GM23248 (cell line): ENCODE results near the gene DLEU7. TPM values are rescaled to one million over a fixed set of nuclear protein-coding genes. Genes with fewer than 3 reads are reported as not detected.

Experiments used
- DNase-seq: peaks from one replicate; pipeline ENCODE4 v3.0.0-alpha.2; 2015
- H2AFZ ChIP-seq: fragments of 200-600 bp; sonication (generic); 2 replicates; pipeline ENCODE4 v1.6.1; 2016; ENCODE audit warnings: antibody characterized with exemption
- H3F3A ChIP-seq: fragments of 200-600 bp; sonication (generic); 2 replicates; pipeline ENCODE4 v1.6.1; 2016; ENCODE audit warnings: mild to moderate bottlenecking, antibody characterized with exemption, mixed run types; ENCODE audit not compliant: insufficient read depth
- H3K27ac ChIP-seq: fragments of 200-600 bp; sonication (generic); 2 replicates; pipeline ENCODE4 v1.5.1; 2016; ENCODE audit warnings: mild to moderate bottlenecking
- H3K27me3 ChIP-seq: fragments of 200-600 bp; sonication (generic); replicated peaks from 2 replicates; pipeline ENCODE4 v1.6.1; 2016; ENCODE audit warnings: mild to moderate bottlenecking; ENCODE audit not compliant: insufficient read depth
- H3K36me3 ChIP-seq: fragments of 200-600 bp; sonication (generic); 2 replicates; pipeline ENCODE4 v1.6.1; 2016; ENCODE audit warnings: low read depth, mild to moderate bottlenecking
- H3K4me1 ChIP-seq: fragments of 200-600 bp; sonication (generic); 2 replicates; pipeline ENCODE4 v1.6.1; 2016; ENCODE audit warnings: mild to moderate bottlenecking; ENCODE audit not compliant: insufficient read depth
- H3K4me2 ChIP-seq: fragments of 200-600 bp; sonication (generic); one replicate; pipeline ENCODE4 v1.6.1; 2016; ENCODE audit warnings: mild to moderate bottlenecking; ENCODE audit not compliant: unreplicated experiment
- H3K4me3 ChIP-seq: fragments of 200-600 bp; sonication (generic); 2 replicates; pipeline ENCODE4 v1.5.1; 2016; ENCODE audit warnings: mild to moderate bottlenecking
- H3K79me2 ChIP-seq: fragments of 200-600 bp; sonication (generic); 2 replicates; pipeline ENCODE4 v1.6.1; 2016; ENCODE audit warnings: mild to moderate bottlenecking; ENCODE audit not compliant: insufficient read depth
- H3K9ac ChIP-seq: fragments of 200-600 bp; sonication (generic); 2 replicates; pipeline ENCODE4 v1.6.1; 2016; ENCODE audit warnings: mild to moderate bottlenecking
- H3K9me2 ChIP-seq: fragments of 200-600 bp; sonication (generic); 2 replicates; pipeline ENCODE4 v1.6.1; 2016; ENCODE audit warnings: mixed run types, mild to moderate bottlenecking, moderate library complexity; ENCODE audit not compliant: insufficient read depth
- H3K9me3 ChIP-seq: fragments of 200-600 bp; sonication (generic); one replicate; pipeline ENCODE4 v1.6.1; 2017; ENCODE audit warnings: low read depth
- H4K20me1 ChIP-seq: fragments of 200-600 bp; sonication (generic); 2 replicates; pipeline ENCODE4 v1.6.0; 2016; ENCODE audit not compliant: insufficient read depth
- EZH2 ChIP-seq: fragments of 200-600 bp; sonication (generic); IDR thresholded peaks from 2 replicates; pipeline ENCODE4 v1.6.1; 2018; ENCODE audit warnings: antibody characterized with exemption, mild to moderate bottlenecking; ENCODE audit not compliant: insufficient read depth, poor library complexity, severe bottlenecking
- EZH2phosphoT487 ChIP-seq: fragments of 200-600 bp; sonication (generic); IDR thresholded peaks from 2 replicates; pipeline ENCODE4 v1.6.1; 2018; ENCODE audit warnings: antibody characterized with exemption, moderate library complexity, mild to moderate bottlenecking, low read depth; ENCODE audit not compliant: insufficient read depth
- WGBS, 2 experiments: methylation state at CpG; one replicate each; pipeline ENCODE4 v1.1.6; 2015 to 2017; ENCODE audit warnings: low lambda C conversion rate in 2 of 2, low coverage in 1 of 2; ENCODE audit errors: missing lambda C conversion rate in 2 of 2; 5-methylcytosine and 5-hydroxymethylcytosine counted together
- in situ Hi-C: fragments of 300-500 bp; cut with MboI; formaldehyde crosslinking; loops from 2 replicates; pipeline ENCODE4 v1.15.0; 2020
- polyA plus RNA-seq: library from polyadenylated mRNA; unstranded; fragments of >200 nt; fragmentation: Nextera tagmentation; extraction: Ambion mirVana; gene quantifications from 2 replicates; pipeline ENCODE4 v1.2.1, GENCODE V29; 2016
- total RNA-seq: library from RNA; depleted of rRNA; stranded (reverse); fragments of >200 nt; shearing (Covaris generic); gene quantifications from 2 replicates; pipeline ENCODE4 v1.2.3, GENCODE V29; 2014; rRNA removed

The DLEU7 gene
- total RNA-seq, result not detected in 2 replicates
- polyA plus RNA-seq, result not detected in 2 replicates

DNA sequence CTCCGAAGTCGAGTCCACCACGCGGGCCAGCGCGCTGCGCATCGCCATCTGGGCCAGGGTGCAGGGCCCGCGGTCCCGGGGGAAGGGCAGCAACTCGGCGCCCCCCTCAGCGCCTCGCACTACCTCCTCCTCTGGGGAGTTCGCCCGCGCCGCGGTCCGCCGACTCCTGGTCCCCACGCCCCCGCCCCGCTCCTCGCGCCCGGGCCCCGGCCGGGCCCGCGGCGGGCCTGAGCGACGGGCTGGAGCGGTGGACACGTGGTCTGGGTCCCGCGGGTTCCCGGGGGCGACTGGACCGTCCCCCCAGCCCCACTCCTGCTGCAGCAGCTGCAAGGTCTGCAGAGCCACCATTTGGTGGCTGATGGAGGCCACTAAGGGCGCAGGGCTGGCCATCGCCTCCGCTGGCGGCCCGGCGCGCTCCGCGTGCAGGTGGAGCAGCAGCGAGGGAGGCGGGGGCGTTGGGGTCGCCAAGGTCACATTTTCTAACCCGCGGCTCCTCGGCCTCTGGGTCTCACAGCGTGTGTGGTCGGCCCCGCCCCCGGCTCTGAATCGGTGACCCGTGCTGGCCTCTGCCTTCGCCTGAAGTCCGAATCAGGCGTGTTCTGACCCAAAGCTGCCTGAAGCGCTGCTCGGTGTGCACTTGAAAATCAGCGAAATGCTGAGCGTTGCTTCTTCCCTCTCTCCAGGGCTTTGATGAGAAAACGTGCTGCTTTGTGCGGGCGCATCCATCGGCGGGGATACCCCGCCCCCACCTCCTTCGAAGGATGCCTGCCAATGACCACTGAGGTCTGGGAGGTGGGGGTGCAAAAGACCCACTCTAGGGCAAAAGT is at the start of gene DLEU7:
Gene DLEU7, minus strand, starts transcription at position 436 of the 827 bp plus-strand sequence. Its CDS starts 46 bp downstream, at position 390.
- no peaks in the 10 kb centered on the region for H4K20me1 ChIP-seq
- no peaks in the 10 kb centered on the region for H3K9me3 ChIP-seq
- in situ Hi-C loops, result no loop called here
- no peak for DNase-seq
- no peaks in the 10 kb centered on the region for H3K9me2 ChIP-seq
- no peak within 1 kb of the TSS for H3K9ac ChIP-seq
- H3K27ac ChIP-seq, result no peak within 1 kb of the TSS
- no peaks in the 10 kb centered on the region for H3K4me1 ChIP-seq
- H3K4me2 ChIP-seq, result no peak within 1 kb of the TSS
- peaks cover 26% of the 10 kb centered on the region for H3K27me3 ChIP-seq
- TF ChIP-seq EZH2 (no peak), EZH2phosphoT487 (no peak)
- H2AFZ ChIP-seq, result 0 out of 2 replicates have a peak within 1 kb of the TSS, but pooled peaks have one; percentile 1
- 29 to 33% methylated on average over 48 to 54 of the region's 78 CpGs for WGBS, 2 experiments
- no peaks in the 10 kb centered on the region for H3K36me3 ChIP-seq
- H3K4me3 ChIP-seq, result no peak within 1 kb of the TSS
- no peaks in the 10 kb centered on the region for H3K79me2 ChIP-seq
- no peaks in the 10 kb centered on the region for H3F3A ChIP-seq

- in situ Hi-C loops, result no loop called here
- Histone ChIP-seq H3K9me2 (no peaks in the 10 kb centered on the region), H3F3A (no peaks in the 10 kb centered on the region), H2AFZ (no peak overlapping the region), H3K4me3 (no peak overlapping the region), H3K27ac (no peak overlapping the region), H3K4me1 (0 out of 2 replicates have a peak, but pooled peaks cover 4% of the 10 kb centered on the region), H3K9me3 (no peaks in the 10 kb centered on the region), H3K9ac (no peak overlapping the region), H3K27me3 (0 out of 2 replicates have a peak, but pooled peaks cover 10% of the 10 kb centered on the region), H3K4me2 (no peak overlapping the region), H3K36me3 (no peaks in the 10 kb centered on the region), H4K20me1 (no peaks in the 10 kb centered on the region), H3K79me2 (no peaks in the 10 kb centered on the region)
- no peak for DNase-seq
- no peak for TF ChIP-seq EZH2
- no peak for TF ChIP-seq EZH2phosphoT487
- 44 to 48% methylated on average over 7 of the region's 7 CpGs for whole genome bisulfite sequencing, 2 experiments
Observed at GRCh38 chr13:50892210-50892944, 48.9 kb upstream of the DLEU7 start.

DNA sequence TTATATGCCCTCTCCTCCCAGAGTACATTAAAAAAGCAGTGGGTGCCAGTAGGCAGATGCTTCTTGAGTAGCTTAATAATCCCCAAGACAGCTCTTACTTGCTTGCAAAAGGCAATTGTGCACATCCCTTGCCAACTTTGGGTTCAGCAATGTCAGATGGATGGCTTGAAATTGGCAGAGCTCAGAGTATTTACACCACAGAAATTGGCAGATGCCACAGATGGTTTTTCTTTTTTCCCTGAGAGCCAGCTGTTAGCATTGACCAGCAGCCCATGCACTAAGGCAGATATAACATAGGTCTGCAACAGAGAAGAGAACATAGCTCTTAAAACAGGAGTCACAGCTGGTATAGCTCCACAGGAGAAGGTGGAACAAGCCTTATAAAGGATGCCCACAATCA is 47.7 kb upstream of the DLEU7 start:
- Histone ChIP-seq H3K79me2 (no peaks in the 10 kb centered on the region), H3F3A (no peaks in the 10 kb centered on the region), H3K27me3 (0 out of 2 replicates have a peak, but pooled peaks cover under 1% of the 10 kb centered on the region), H3K9me3 (no peaks in the 10 kb centered on the region), H3K4me1 (0 out of 2 replicates have a peak, but pooled peaks cover 4% of the 10 kb centered on the region), H3K9ac (no peak overlapping the region), H4K20me1 (no peaks in the 10 kb centered on the region), H3K27ac (no peak overlapping the region), H2AFZ (no peak overlapping the region), H3K9me2 (no peaks in the 10 kb centered on the region), H3K36me3 (no peaks in the 10 kb centered on the region), H3K4me3 (no peak overlapping the region), H3K4me2 (no peak overlapping the region)
- TF ChIP-seq EZH2 (no peak), EZH2phosphoT487 (no peak)
- in situ Hi-C loops, result no loop called here
- DNase-seq, result no peak

DNA sequence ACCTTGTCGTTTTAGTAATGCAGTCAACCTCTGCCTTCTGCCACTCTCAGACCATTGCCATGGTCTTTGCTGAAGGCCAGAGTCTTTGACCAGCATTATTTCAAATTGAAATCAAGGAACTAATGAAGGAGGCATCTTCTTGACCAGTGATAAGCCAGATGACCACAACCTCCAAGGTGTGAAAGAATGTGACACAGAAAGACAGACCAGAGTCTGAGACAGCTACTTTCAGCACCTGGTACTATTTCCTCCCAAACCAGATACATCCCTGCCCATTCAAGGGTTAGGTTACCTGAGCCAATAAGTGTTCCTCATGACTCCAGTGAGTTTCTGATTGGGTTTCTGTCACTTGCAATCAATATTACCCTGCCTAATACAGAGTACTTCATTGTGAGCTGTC is 45.8 kb upstream of the DLEU7 start:
- no peaks in the 10 kb centered on the region for H3K9me2 ChIP-seq
- no peak overlapping the region for H2AFZ ChIP-seq
- no peaks in the 10 kb centered on the region for H3K36me3 ChIP-seq
- no peaks in the 10 kb centered on the region for H3K9me3 ChIP-seq
- no peaks in the 10 kb centered on the region for H3K79me2 ChIP-seq
- H3K4me2 ChIP-seq, result no peak overlapping the region
- H3F3A ChIP-seq, result no peaks in the 10 kb centered on the region
- no peak overlapping the region for H3K4me3 ChIP-seq
- in situ Hi-C loops, result no loop called here
- TF ChIP-seq EZH2phosphoT487, result no peak
- no peak for TF ChIP-seq EZH2
- no peak overlapping the region for H3K9ac ChIP-seq
- H3K27ac ChIP-seq, result no peak overlapping the region
- H4K20me1 ChIP-seq, result no peaks in the 10 kb centered on the region
- 0 out of 2 replicates have a peak, but pooled peaks cover 4% of the 10 kb centered on the region for H3K4me1 ChIP-seq
- WGBS, 2 experiments, result 44 to 49% methylated on average over 1 of the region's 1 CpG
- H3K27me3 ChIP-seq, result no peaks in the 10 kb centered on the region
- DNase-seq, result no peak
